ENCODE measurements around the gene LIN52. TPM values are rescaled to one million over a fixed set of nuclear protein-coding genes. Genes with fewer than 3 reads are reported as not detected.
A peak's percentile ranks its signal among the peaks of the same experiment; 100 is the strongest.

LIN52 gene
- polyA plus RNA-seq, 4 donors, result 16.6 to 19.4 (median 19.4) TPM

- DNase-seq (ENCODE audit: low read depth in 4 of 4, low spot score in 3 of 4), result no peak
Measured at GRCh38 chr14:74169906-74170305, 85.2 kb downstream of the LIN52 start.

- no peak for DNase-seq (ENCODE audit: low read depth in 4 of 4, low spot score in 3 of 4)
Measured at GRCh38 chr14:74176400-74176793, 91.6 kb downstream of the LIN52 start.

GRCh38 chr14:74179856-74180255, 95.1 kb downstream of the LIN52 start:
- DNase-seq (ENCODE audit: low read depth in 4 of 4, low spot score in 3 of 4), result no peak

- no peak for DNase-seq (ENCODE audit: low read depth in 4 of 4, low spot score in 3 of 4)
Measured at GRCh38 chr14:74190927-74191575, 106.3 kb downstream of the LIN52 start.

- no peak for DNase-seq (ENCODE audit: low read depth in 4 of 4, low spot score in 3 of 4)
Measured at GRCh38 chr14:74194506-74195274, 109.9 kb downstream of the LIN52 start.

GRCh38 chr14:74195623-74196022, 110.9 kb downstream of the LIN52 start:
- DNase-seq (ENCODE audit: low read depth in 4 of 4, low spot score in 3 of 4), result no peak

GRCh38 chr14:74198441-74199234, 113.9 kb downstream of the LIN52 start:
- no peak for DNase-seq (ENCODE audit: low read depth in 4 of 4, low spot score in 3 of 4)

GRCh38 chr14:74202113-74202512, 117.4 kb downstream of the LIN52 start:
- no peak for DNase-seq (ENCODE audit: low read depth in 4 of 4, low spot score in 3 of 4)

GRCh38 chr14:74203639-74204038, 118.9 kb downstream of the LIN52 start:
- DNase-seq (ENCODE audit: low read depth in 4 of 4, low spot score in 3 of 4), result no peak

GRCh38 chr14:74204491-74204890, 119.7 kb downstream of the LIN52 start:
- no peak for DNase-seq (ENCODE audit: low read depth in 4 of 4, low spot score in 3 of 4)

- DNase-seq (ENCODE audit: low read depth in 4 of 4, low spot score in 3 of 4), result no peak
Measured at GRCh38 chr14:74205882-74206281, 121.1 kb downstream of the LIN52 start.

- no peak for DNase-seq (ENCODE audit: low read depth in 4 of 4, low spot score in 3 of 4)
Measured at GRCh38 chr14:74207943-74208342, 123.2 kb downstream of the LIN52 start.

- DNase-seq (ENCODE audit: low read depth in 4 of 4, low spot score in 3 of 4), result no peak
Measured at GRCh38 chr14:74208642-74209041, 123.9 kb downstream of the LIN52 start.

GRCh38 chr14:74211945-74212580, 127.3 kb downstream of the LIN52 start:
- DNase-seq (ENCODE audit: low read depth in 4 of 4, low spot score in 3 of 4), result no peak

GRCh38 chr14:74213907-74214803, 129.4 kb downstream of the LIN52 start:
- no peak for DNase-seq (ENCODE audit: low read depth in 4 of 4, low spot score in 3 of 4)

- no peak for DNase-seq (ENCODE audit: low read depth in 4 of 4, low spot score in 3 of 4)
Measured at GRCh38 chr14:74216671-74217070, 131.9 kb downstream of the LIN52 start.

GRCh38 chr14:74217672-74218448, 133.1 kb downstream of the LIN52 start:
- DNase-seq (ENCODE audit: low read depth in 4 of 4, low spot score in 3 of 4), result peak in 1 of 4 donors; percentile 63

GRCh38 chr14:74218462-74218861, 133.7 kb downstream of the LIN52 start:
- no peak for DNase-seq (ENCODE audit: low read depth in 4 of 4, low spot score in 3 of 4)

Measured in right renal pelvis (tissue), 4 donors.